GM18858 (cell line): ENCODE data around the gene MRPL55.

Source experiments
- ATAC-seq: cut with Tn5 transposase; IDR thresholded peaks from one replicate; pipeline ENCODE4 v1.9.1; 2021; ENCODE audit not compliant: unreplicated experiment

Gene MRPL55

DNA sequence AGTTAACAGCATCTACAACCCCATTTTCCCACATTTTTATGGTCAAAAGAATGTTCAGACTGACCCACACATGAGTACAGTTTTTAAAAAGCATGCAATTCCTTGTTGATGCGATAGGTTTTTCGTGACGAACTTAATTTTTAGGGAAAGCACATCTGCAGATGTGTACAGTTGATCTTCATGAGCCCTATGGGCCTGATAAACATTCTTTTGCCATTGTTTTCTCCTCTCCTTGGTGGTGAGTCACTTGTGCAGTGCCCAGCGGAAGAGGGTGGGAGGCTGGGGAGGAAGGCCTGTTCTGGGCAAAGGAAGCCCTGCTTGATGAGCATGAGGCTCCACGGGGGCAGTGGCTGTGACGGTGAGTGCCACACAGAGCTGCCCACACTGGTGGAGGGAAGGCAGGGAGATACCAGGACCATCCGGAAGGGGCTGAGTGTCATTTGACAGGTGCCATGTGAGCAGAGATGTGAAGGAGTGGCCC, 21.3 kb downstream of the MRPL55 start:
- no peak for ATAC-seq

DNA sequence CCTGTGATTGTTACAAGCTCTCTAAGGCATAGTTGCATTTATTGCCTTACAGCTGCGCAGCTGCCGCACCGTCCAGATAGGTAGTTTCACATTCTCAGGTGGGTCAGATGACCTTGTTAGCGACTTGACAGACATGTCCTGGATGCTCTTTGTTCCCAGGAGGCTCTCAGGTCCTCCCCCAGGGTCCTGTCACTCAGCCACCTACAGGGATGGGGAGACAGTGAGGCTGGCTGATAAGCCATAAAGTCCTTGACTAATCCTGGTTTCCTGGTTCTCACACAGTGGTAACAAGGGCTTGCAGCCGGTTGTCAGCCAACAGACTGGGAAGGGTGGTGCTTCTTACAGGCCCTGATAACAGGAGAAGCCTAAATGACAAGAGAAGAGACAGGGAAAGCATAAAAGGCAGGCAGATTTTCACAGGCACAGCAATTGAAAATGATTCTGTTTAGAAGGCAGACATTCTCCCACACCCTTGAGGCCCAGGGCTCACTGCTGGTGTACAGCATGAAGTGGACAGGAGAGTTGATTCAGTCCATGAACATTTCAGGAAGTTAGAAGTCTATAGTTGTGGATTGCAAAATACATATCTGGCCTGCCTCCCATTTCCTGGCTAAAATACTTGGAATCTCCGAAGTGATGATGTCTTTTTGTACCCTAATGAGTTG, 23.7 kb downstream of the MRPL55 start:
- no peak for ATAC-seq

DNA sequence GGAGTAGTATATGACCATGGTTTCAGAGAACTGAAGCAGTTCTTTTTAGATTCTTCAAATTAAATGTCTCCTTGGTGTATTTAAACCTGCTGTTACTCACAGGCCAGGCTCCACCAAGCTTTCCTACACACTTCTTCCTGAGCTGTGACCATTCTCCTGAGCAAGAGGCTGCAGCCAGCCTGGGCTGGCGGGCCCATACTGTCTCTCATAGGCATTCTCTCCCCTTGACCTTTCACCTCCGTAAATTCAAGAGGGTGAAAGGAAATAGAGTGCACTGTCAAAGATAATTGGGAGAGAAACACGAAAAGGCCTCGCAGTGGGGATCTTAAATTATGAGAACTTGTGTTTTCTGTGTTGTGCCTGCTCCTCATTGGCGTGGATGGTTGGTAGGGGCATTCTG, 24.3 kb downstream of the MRPL55 start:
- no peak for ATAC-seq

GRCh38 chr1:228084325-228084724, 24.8 kb downstream of the MRPL55 start:
- ATAC-seq = no peak

DNA sequence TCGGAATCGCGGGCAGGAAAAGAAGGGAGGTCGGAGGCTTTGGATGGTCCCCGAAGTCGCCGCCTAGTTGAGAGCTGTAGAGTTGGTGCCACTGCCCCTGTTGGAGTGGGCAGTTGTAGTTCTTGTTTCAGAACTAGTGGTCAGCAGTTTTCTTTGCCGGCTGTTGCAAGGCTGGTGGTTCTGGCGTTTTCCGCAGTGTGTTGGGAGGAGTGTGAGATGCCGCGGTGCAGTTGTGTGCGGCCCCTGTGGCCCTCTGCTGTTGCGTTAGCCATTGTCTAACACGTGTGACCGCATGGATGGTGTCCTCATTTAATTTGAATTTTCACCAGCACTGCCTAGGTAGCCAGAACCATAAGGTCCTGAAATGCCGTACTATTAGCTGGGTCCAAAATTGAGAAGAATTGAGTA, 25.2 kb downstream of the MRPL55 start:
- no peak for ATAC-seq

DNA sequence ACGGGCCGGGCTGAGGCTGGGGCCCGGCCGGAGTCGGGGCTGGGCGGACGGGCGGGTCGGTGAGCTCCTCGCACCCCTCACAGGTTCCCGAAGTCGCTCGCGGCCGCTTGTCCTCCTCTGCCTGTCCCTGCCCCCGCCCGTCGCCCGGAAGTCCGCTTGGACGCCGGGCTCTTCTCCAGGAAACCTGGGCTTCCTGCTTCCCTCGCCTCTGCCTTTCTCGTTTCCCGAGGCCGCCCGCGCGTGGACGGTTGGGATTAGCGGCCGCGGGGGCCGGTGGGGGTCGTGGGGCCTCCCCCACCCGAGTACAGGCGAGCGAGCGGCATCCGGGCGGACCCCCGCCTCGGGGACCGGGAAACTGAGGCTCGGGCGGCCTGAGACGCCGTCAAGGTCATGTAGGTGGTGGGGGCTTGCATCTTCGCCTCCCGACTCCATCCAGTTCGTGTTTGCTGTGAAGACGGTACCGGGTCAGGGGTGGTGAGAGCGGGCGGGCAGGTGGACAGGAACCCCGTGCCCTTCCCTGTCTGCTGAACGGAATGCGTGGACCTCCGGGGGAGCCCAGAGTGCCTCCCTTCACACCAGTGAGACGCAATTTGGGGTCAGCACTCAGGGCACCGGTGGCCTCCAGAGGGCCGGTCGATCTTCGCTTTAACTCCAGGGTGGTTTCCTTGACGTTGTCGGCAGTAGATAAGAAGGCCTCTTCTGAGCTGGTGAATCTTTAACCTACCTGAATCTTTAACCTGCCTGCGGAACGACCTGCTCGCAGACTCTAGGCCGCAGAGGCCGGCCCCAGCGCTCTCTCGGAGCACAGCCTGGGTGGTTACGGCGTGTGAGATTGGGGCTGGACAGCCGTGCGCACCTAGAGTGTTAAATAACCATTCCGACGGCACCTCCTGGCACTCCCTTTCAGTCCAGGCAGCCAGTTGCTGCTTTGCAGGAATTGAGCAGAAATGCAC, 25.9 kb downstream of the MRPL55 start:
- ATAC-seq = no peak

DNA sequence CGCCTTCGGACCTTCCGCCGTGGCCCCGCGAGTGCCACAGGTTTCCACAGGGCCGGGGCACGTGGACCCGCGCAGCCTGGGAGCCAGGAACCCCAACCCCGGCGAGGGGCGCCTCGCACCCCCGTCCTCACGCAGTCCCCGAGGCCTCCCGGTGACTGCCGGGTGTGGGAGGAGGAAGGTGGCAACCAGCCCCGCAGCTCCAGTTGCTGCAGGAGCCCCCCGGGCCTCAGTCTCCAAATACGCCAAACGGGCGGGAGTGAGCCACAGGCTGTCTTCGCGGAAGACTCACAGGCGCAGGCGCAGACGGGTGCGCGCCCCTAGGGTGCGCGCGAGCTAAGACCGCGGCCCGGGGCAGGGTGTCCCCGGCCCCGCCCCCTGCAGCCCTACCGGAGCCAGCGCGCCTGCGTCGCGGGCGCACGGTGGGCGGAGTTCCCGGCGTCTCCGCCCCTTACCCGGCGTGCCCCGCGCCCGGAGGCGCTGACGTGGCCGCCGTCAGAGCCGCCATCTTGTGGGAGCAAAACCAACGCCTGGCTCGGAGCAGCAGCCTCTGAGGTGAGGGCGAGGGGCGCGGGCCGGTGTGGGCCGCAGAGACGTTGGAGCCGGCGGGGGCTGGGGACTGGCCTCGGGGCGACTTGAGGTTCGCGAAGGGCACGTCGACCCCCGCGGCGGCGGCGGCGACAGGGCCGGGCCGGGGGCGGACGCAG, 26.7 kb downstream of the MRPL55 start, which contains the start of gene ARF1:
TSS of gene ARF1 (plus strand) at position 495 of the 704 bp plus-strand sequence. CDS start 14,407 bp downstream, outside the sequence.
- ATAC-seq = peak; percentile 61

GRCh38 chr1:228081578-228082213, 27.4 kb downstream of the MRPL55 start:
- peak; percentile 21 for ATAC-seq

DNA sequence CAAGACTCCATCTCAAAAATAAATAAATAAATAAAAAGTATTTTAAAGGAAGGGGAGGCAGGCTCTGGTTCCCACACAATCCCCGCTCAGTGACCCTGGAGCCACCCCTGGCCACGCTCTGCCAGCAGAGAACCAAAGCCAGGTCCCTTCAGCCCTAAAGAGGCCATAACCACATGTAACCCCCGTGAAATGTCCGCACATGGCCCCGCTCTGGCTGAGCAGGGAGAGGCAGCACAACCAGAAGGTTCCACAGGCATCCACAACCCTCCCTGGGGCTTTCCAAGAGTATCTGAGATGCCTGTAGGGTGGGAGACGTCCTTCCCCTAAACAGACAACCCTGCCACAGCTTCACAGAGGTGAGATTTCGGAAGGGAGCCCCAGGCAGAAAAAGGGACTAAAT, 28.0 kb downstream of the MRPL55 start:
- no peak for ATAC-seq

- ATAC-seq = no peak
Measured at GRCh38 chr1:228079601-228080263, 29.4 kb downstream of the MRPL55 start.

DNA sequence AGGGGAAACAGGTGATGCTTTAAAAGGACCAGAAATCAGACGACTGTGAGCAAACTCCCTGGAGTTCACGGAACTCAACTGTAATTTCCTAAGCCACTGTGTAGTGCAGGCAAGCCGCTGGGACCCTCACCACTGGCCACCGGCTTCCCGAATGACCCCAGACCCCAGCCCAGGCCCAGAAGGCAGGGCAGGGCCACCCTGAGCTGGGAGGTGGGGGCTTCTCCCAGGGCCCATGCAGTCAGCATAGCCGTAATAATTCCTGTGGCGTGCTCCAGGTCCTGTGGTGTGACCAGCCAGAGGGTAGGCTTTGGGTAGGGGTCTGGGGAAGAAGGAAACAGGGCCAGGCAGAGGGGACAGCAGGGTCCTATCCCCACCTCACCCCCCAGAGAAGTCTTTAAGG, 30.1 kb downstream of the MRPL55 start:
- ATAC-seq = no peak

- ATAC-seq = no peak
Measured at GRCh38 chr1:228077565-228078330, 31.4 kb downstream of the MRPL55 start.

DNA sequence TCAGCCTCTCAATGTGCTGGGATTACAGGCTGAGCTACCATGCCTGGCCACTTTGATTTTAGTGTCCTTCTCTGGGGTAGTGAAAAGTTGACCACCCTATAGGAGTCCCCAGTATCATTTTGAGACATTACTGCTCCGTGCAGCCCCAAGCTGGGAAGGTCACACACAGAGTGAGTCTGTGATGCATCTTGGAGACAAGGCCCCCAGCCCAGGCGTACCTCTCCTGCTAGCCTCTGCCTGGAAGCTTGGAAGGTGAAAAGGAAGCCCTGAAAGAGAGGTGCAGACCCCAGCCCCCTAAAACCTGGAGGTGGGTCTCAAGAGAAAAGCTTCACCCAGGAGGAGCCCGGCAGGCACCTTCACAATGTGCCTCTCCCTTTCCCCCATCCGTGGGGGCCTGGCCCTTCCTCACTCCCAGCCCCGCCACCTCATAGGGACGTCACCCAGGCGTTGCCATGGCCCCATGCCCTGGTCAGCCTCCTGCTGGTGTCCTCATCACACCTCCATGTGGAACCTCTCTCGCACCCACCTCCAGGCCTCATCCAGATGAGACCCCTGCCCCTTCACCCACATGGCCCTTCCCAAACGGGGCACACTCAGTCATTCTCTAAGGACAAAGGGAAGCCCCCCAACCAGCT, 32.2 kb downstream of the MRPL55 start:
- no peak for ATAC-seq

DNA sequence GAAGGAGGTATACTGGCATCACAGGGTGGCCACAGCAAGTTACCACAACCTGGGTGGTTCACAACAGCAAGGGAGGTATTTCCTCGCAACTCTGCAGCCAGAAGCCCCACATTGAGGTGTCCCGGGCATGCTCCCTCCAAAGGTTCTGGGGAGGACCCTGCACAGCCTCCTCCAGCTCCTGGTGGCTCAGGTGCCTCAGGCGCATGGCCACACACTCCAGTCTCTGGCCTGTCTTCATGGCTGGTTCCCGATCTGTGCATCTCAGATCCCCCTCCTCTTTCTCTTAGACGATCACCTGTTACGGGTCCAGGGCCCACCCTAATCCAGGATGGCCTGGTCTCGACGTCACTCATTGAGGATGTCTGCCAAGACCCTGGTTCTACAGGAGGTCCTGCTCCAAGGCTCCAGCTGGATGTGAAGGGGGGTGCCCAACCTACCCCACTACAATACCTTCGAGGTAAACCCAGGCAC, 33.3 kb downstream of the MRPL55 start:
- ATAC-seq = no peak

DNA sequence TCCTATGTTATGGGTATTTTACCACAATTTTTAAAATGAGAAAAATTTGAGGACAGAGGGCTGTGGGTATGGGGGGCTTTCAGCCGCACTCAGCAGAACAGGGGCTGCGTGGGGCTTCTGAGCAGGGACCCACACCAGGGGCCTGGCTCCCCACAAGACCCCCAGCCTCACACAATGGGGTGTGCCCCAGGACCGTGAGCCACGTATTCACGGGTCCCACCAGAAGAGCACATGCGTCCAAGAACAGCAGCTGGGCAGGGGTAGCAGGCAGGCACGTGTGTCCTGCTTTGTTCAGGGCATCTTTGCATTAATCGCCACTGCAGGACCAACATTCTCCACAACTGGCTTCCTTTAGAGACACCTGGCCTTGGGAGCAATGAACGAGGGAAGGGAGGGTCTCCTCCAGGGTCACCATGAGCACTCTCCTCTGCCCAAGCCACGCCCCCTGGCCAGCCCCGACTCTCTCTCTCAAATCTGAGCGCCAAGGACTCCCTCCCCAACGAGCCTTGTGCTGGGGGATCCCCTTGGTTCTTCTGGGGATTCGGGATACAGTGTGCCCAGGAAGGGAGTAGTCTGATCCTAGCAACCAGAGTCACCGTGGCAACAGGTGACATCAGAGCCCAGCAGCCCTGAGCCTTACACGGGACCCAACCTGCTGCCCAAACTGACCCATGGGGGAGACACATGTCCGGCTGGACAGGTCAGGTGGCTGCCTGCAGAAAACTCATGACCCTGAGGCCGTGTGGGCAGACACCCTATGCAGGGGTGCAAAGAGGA, 34.0 kb downstream of the MRPL55 start:
- no peak for ATAC-seq

DNA sequence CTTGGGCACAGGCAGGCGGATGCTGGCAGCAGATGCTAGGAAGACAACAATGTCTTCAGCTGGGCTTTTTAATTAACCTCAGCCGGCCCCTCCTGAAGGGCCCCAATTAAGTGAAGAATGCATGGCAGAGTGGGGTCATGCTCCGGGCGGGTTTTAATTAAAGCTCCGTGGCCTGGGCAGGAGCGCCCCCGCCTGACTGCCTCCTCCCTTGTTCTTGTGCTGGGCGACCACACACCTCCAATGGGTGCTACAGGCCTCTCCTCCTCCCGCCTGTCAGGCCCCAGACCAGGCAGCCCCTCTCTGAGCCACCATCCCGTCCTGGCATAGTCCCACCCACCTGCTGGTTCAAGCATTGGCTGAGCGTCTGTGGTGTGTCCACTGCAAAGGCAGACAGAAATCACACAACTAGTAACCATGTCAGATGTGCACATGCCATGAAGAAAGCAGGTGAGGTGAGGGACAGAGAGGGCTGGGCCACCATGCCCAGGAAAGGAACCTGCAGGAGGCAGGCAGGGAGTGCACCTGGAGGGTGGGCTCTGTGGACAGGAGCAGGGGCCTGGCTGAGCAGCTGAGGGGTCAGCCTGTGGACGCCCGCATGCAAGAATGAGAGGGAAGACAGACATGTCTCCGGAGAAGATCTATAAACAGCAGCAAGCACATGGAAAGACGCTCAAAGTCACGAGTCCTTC, 35.1 kb downstream of the MRPL55 start:
- ATAC-seq = no peak

GRCh38 chr1:228073061-228073856, 35.8 kb downstream of the MRPL55 start:
- no peak for ATAC-seq
